Keratinocyte (primary cell): ENCODE results near the gene UNC13C. TPM values are rescaled to one million over a fixed set of nuclear protein-coding genes. Genes with fewer than 3 reads are reported as not detected.

Source experiments
- DNase-seq: peaks from one replicate; pipeline ENCODE4 v3.0.0-alpha.2; 2011; ENCODE audit warnings: low read depth, missing footprints, low spot score
- FAIRE-seq: peaks from 2 replicates; lab custom pipeline; 2011; peaks lifted over from hg19 to GRCh38; lab: Jason Lieb, UNC
- H2AFZ ChIP-seq: 2 replicates; pipeline ENCODE4 v1.6.0; 2012; ENCODE audit warnings: low read length, control low read depth, inconsistent platforms; ENCODE audit not compliant: control insufficient read depth
- H3K27ac ChIP-seq: 2 replicates; pipeline ENCODE4 v1.5.1; 2011; ENCODE audit warnings: low read length; ENCODE audit not compliant: control insufficient read depth, insufficient read depth
- H3K27me3 ChIP-seq: 3 replicates; pipeline ENCODE4 v1.6.0; 2011; ENCODE audit warnings: low read length; ENCODE audit not compliant: control insufficient read depth, insufficient read depth; ENCODE audit errors: extremely low read depth
- H3K36me3 ChIP-seq, 2 experiments: 2 replicates in 1 of 2; 3 replicates in 1 of 2; pipeline ENCODE4 v1.5.1; 2011; ENCODE audit warnings: low read length in 2 of 2, mild to moderate bottlenecking in 1 of 2; ENCODE audit not compliant: control insufficient read depth in 2 of 2, insufficient read depth in 2 of 2; ENCODE audit errors: extremely low read depth in 1 of 2
- H3K4me1 ChIP-seq: 3 replicates; pipeline ENCODE4 v1.5.1; 2011; ENCODE audit warnings: low read length; ENCODE audit not compliant: control insufficient read depth, insufficient read depth; ENCODE audit errors: extremely low read depth
- H3K4me2 ChIP-seq: 3 replicates; pipeline ENCODE4 v1.6.0; 2011; ENCODE audit warnings: low read depth, low read length; ENCODE audit not compliant: control insufficient read depth, insufficient read depth; ENCODE audit errors: extremely low read depth
- H3K4me3 ChIP-seq, 3 experiments: fragments of 200-600 bp in 1 of 3; sonication (generic) in 1 of 3; 2 replicates in 2 of 3; 3 replicates in 1 of 3; pipeline ENCODE4 v1.5.1; 2011 to 2016; ENCODE audit warnings: low read length in 3 of 3, mild to moderate bottlenecking in 3 of 3, control low read depth in 2 of 3, inconsistent platforms in 1 of 3, low read depth in 1 of 3, mixed read lengths in 1 of 3, mixed run types in 1 of 3, moderate library complexity in 1 of 3; ENCODE audit not compliant: control insufficient read depth in 2 of 3, insufficient read depth in 2 of 3; ENCODE audit errors: extremely low read depth in 1 of 3
- H3K79me2 ChIP-seq: 2 replicates; pipeline ENCODE4 v1.6.0; 2012; ENCODE audit warnings: low read length; ENCODE audit not compliant: control insufficient read depth, insufficient read depth
- H3K9ac ChIP-seq: 3 replicates; pipeline ENCODE4 v1.6.0; 2011; ENCODE audit warnings: low read length; ENCODE audit not compliant: control insufficient read depth, insufficient read depth; ENCODE audit errors: extremely low read depth
- H3K9me1 ChIP-seq: 3 replicates; pipeline ENCODE4 v1.6.0; 2011; ENCODE audit warnings: low read length; ENCODE audit not compliant: control insufficient read depth, insufficient read depth; ENCODE audit errors: extremely low read depth
- H3K9me3 ChIP-seq: 2 replicates; pipeline ENCODE4 v1.5.1; 2012; ENCODE audit warnings: low read depth, low read length; ENCODE audit not compliant: control insufficient read depth
- H4K20me1 ChIP-seq: 3 replicates; pipeline ENCODE4 v1.6.0; 2011; ENCODE audit warnings: low read length; ENCODE audit not compliant: control insufficient read depth, insufficient read depth; ENCODE audit errors: extremely low read depth
- EZH2 ChIP-seq: IDR thresholded peaks from one replicate; pipeline ENCODE4 v1.6.1; 2012; ENCODE audit warnings: inconsistent platforms, mild to moderate bottlenecking, low read length, moderate library complexity
- dilution Hi-C: fragments of 300-500 bp; cut with MboI; formaldehyde crosslinking; loops from one replicate; pipeline ENCODE4 v1.7.0; 2020; ENCODE audit warnings: low sequenced_read_pairs; ENCODE audit not compliant: extremely low pct_ligation_motif_present
- polyA plus RNA-seq, 5 experiments: library from polyadenylated mRNA; depleted of rRNA in 3 of 5; stranded (reverse) in 3 of 5; stranded (forward) in 1 of 5; unstranded in 1 of 5; fragments of >200 nt; gene quantifications; 1 replicate in 1 of 5; 2 replicates in 3 of 5; 3 replicates in 1 of 5; pipeline versions ENCODE4 v1.2.1 to v1.2.3, GENCODE V29; 2011 to 2012; ENCODE audit warnings: missing spikeins in 2 of 5, low read depth in 1 of 5, low replicate concordance in 1 of 5
- TF ChIP-seq, protein P1 (sequence below), 3 experiments: IDR thresholded peaks in 1 of 3; conservative IDR thresholded peaks in 1 of 3; optimal IDR thresholded peaks in 1 of 3; 2 replicates in 2 of 3; 3 replicates in 1 of 3; pipeline versions ENCODE3 to v1.5.1; 2011; ENCODE audit warnings: low read length in 3 of 3, mild to moderate bottlenecking in 3 of 3, moderate library complexity in 2 of 3, control low read depth in 1 of 3, inconsistent platforms in 1 of 3; ENCODE audit not compliant: insufficient read depth in 2 of 3; ENCODE audit errors: extremely low read depth in 1 of 3

Gene UNC13C
- polyA plus RNA-seq, 1 donor (not counting 4 experiments of a cell fraction or from before 2014, with no cell fraction given) = not detected

DNA sequence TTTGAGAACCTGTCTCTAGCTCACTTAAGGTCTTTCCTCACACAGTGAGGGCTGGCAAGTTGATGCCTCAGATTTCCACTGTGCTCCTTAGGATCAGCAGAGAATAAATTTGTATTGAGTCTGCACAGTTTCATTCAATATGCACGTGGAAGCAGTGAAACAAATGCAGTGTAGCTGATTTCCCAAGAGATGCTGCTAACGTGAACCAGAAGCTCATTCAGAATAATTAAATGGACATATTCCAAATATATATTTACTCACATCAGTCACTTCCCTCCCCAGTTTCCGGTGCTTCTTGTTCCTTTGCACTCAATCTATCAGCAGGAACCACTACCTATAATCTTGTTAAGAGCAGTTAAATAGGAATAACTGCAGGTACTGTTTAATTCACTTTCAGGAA is 86.1 kb downstream of the UNC13C start:
- Histone ChIP-seq H3K4me1 (no peaks in the 10 kb centered on the region), H3K4me2 (no peak overlapping the region), H3K27ac (no peak overlapping the region), H3K9me1 (no peaks in the 10 kb centered on the region), H3K9ac (no peak overlapping the region), H3K4me3 (no peak overlapping the region), H3K27me3 (no peaks in the 10 kb centered on the region), H3K79me2 (no peaks in the 10 kb centered on the region), H2AFZ (no peak overlapping the region), H3K36me3 (no peaks in the 10 kb centered on the region), H3K9me3 (no peaks in the 10 kb centered on the region), H4K20me1 (no peaks in the 10 kb centered on the region)
- FAIRE-seq (no peak), DNase-seq (no peak)
- TF ChIP-seq EZH2 = no peak
- TF ChIP-seq, protein P1, sequence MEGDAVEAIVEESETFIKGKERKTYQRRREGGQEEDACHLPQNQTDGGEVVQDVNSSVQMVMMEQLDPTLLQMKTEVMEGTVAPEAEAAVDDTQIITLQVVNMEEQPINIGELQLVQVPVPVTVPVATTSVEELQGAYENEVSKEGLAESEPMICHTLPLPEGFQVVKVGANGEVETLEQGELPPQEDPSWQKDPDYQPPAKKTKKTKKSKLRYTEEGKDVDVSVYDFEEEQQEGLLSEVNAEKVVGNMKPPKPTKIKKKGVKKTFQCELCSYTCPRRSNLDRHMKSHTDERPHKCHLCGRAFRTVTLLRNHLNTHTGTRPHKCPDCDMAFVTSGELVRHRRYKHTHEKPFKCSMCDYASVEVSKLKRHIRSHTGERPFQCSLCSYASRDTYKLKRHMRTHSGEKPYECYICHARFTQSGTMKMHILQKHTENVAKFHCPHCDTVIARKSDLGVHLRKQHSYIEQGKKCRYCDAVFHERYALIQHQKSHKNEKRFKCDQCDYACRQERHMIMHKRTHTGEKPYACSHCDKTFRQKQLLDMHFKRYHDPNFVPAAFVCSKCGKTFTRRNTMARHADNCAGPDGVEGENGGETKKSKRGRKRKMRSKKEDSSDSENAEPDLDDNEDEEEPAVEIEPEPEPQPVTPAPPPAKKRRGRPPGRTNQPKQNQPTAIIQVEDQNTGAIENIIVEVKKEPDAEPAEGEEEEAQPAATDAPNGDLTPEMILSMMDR (optimal IDR thresholded peaks at IDR 0.05 in 1 of 3, IDR thresholded peaks at IDR 0.05 in 1 of 3, conservative IDR thresholded peaks at IDR 0.05 in 1 of 3; ENCODE audit: extremely low read depth in 1 of 3, insufficient read depth in 2 of 3, low read length in 3 of 3) = no peak
- dilution Hi-C loops = no loop called here

GRCh38 chr15:54066403-54066802 is 88.2 kb downstream of the UNC13C start:
- H3K4me1 ChIP-seq = no peaks in the 10 kb centered on the region
- H4K20me1 ChIP-seq = no peaks in the 10 kb centered on the region
- FAIRE-seq = no peak
- H3K9ac ChIP-seq = no peak overlapping the region
- no peaks in the 10 kb centered on the region for H3K79me2 ChIP-seq
- H3K27me3 ChIP-seq = no peaks in the 10 kb centered on the region
- no peak overlapping the region for H2AFZ ChIP-seq
- H3K36me3 ChIP-seq = no peaks in the 10 kb centered on the region
- H3K9me3 ChIP-seq = no peaks in the 10 kb centered on the region
- H3K27ac ChIP-seq = no peak overlapping the region
- no peaks in the 10 kb centered on the region for H3K9me1 ChIP-seq
- dilution Hi-C loops = no loop called here
- DNase-seq = no peak
- H3K4me3 ChIP-seq = no peak overlapping the region
- TF ChIP-seq, protein P1 (optimal IDR thresholded peaks at IDR 0.05 in 1 of 3, IDR thresholded peaks at IDR 0.05 in 1 of 3, conservative IDR thresholded peaks at IDR 0.05 in 1 of 3; ENCODE audit: extremely low read depth in 1 of 3, insufficient read depth in 2 of 3, low read length in 3 of 3) = no peak
- TF ChIP-seq EZH2 = no peak
- H3K4me2 ChIP-seq = no peak overlapping the region
